HepG2 (cell line): ENCODE measurements around the gene C1orf198. TPM values are rescaled to one million over a fixed set of nuclear protein-coding genes. Genes with fewer than 3 reads are reported as not detected.

Experiments used
- ATAC-seq: fragments of 200-7000 bp; cut with Tn5 transposase; 3 replicates; pipeline ENCODE4 v1.9.1; 2020; ENCODE audit warnings: mild to moderate bottlenecking, moderate library complexity
- BruUV-seq: library from RNA; stranded (reverse); fragments of 400-500 nt; replicated peaks from 2 replicates; lab custom pipeline; 2021; lab: Mats Ljungman, UMichigan
- CTCF ChIA-PET: fragments of 300-600 bp; formaldehyde crosslinking; extraction: SDS; loops from one replicate; lab custom pipeline; 2021; ENCODE audit warnings: low total read pairs, inconsistent platforms, low intra/inter-chr PET ratio; lab: Yijun Ruan, JAX
- POLR2A ChIA-PET: fragments of 350-600 bp; sonication (Branson Sonifier 250); formaldehyde crosslinking; loops from one replicate; lab custom pipeline; 2020; ENCODE audit warnings: antibody characterized with exemption, inconsistent platforms; lab: Yijun Ruan, JAX
- DNase-seq: peaks from one replicate; pipeline ENCODE4 v3.0.0-alpha.2; 2015; ENCODE audit warnings: low spot score
- FAIRE-seq: peaks from 3 replicates; lab custom pipeline; 2011; peaks lifted over from hg19 to GRCh38; lab: Jason Lieb, UNC
- H2AFZ ChIP-seq: one replicate; pipeline ENCODE4 v1.6.1; 2011; ENCODE audit warnings: low read length, inconsistent platforms
- H3K27ac ChIP-seq: fragments of 300-600 bp; 3 replicates; pipeline ENCODE4 v1.8.0; 2011; ENCODE audit warnings: mixed run types, mild to moderate bottlenecking, mixed read lengths, low read length, inconsistent platforms; ENCODE audit not compliant: insufficient read depth; ENCODE audit errors: extremely low read length
- H3K27me3 ChIP-seq, 2 experiments: fragments of 200-600 bp in 1 of 2; 2 replicates in 1 of 2; 3 replicates in 1 of 2; pipeline versions ENCODE4 v1.6.0 to v1.8.0; 2011; ENCODE audit warnings: low read length in 2 of 2, mild to moderate bottlenecking in 2 of 2, moderate library complexity in 2 of 2, inconsistent platforms in 1 of 2; ENCODE audit not compliant: insufficient read depth in 2 of 2, control insufficient read depth in 1 of 2
- H3K36me3 ChIP-seq, 2 experiments: fragments of 200-600 bp in 1 of 2; replicated peaks in 1 of 2; 2 replicates in 1 of 2; 3 replicates in 1 of 2; pipeline versions ENCODE4 v1.5.1 to v1.8.0; 2011; ENCODE audit warnings: low read length in 2 of 2, inconsistent platforms in 1 of 2; ENCODE audit not compliant: insufficient read depth in 2 of 2, control insufficient read depth in 1 of 2
- H3K4me1 ChIP-seq: 2 replicates; pipeline ENCODE4 v1.5.1; 2012; ENCODE audit warnings: low read length, inconsistent platforms; ENCODE audit not compliant: insufficient read depth
- H3K4me2 ChIP-seq: 2 replicates; pipeline ENCODE4 v1.6.0; 2011; ENCODE audit warnings: low read depth, low read length, inconsistent platforms
- H3K4me3 ChIP-seq, 3 experiments: fragments of 200-600 bp in 1 of 3; sonication (generic), shearing (Covaris generic) in 1 of 3; replicated peaks in 1 of 3; 2 replicates each; pipeline ENCODE4 v1.5.1; 2011 to 2016; ENCODE audit warnings: low read length in 3 of 3, inconsistent platforms in 2 of 3, low read depth in 2 of 3, mild to moderate bottlenecking in 2 of 3, control low read depth in 1 of 3, mixed read lengths in 1 of 3; ENCODE audit not compliant: insufficient read depth in 1 of 3
- H3K79me2 ChIP-seq: one replicate; pipeline ENCODE4 v1.6.1; 2011; ENCODE audit warnings: low read length, inconsistent platforms; ENCODE audit not compliant: insufficient read depth
- H3K9ac ChIP-seq: 2 replicates; pipeline ENCODE4 v1.6.0; 2011; ENCODE audit warnings: mild to moderate bottlenecking, low read depth, low read length, inconsistent platforms; ENCODE audit not compliant: insufficient read depth
- H3K9me3 ChIP-seq: 2 replicates; pipeline ENCODE4 v1.5.1; 2012; ENCODE audit warnings: mild to moderate bottlenecking, low read length
- H4K20me1 ChIP-seq: 2 replicates; pipeline ENCODE4 v1.6.0; 2011; ENCODE audit warnings: inconsistent platforms, mild to moderate bottlenecking, low read length, moderate library complexity; ENCODE audit not compliant: insufficient read depth
- PHB2 ChIP-seq: fragments of 450-650 bp; IDR thresholded peaks from 2 replicates; pipeline ENCODE4 v1.6.1; 2018; ENCODE audit not compliant: partially characterized antibody
- ZNF816 ChIP-seq: sonication (generic); formaldehyde crosslinking; IDR thresholded peaks from 2 replicates; pipeline ENCODE4 v1.8.0; 2022; ENCODE audit warnings: missing genetic modification reagents, mild to moderate bottlenecking, borderline replicate concordance
- WGBS: methylation state at CpG from one replicate; pipeline ENCODE4 v1.1.6; 2017; ENCODE audit warnings: low lambda C conversion rate; 5-methylcytosine and 5-hydroxymethylcytosine counted together
- in situ Hi-C: cut with HindIII; loops from 2 replicates; pipeline ENCODE4 v1.10.0; 2017; ENCODE audit warnings: low pct_unique_long_range_greater_than_20kb; ENCODE audit not compliant: extremely low pct_ligation_motif_present
- intact Hi-C: fragments of 100-400 bp; cut with micrococcal nuclease; formaldehyde crosslinking; loops from one replicate; pipeline ENCODE4 v1.10.0; 2022; ENCODE audit not compliant: unreplicated experiment
- polyA plus RNA-seq, 8 experiments: library from polyadenylated mRNA; depleted of rRNA in 3 of 8; stranded (reverse) in 7 of 8; unstranded in 1 of 8; fragments of >200 nt; fragmentation: Illumina TruSeq in 4 of 8; extraction: Trizol in 4 of 8; gene quantifications; 2 replicates each; pipeline versions ENCODE4 v1.2.1 to v1.2.3, GENCODE V29; 2011 to 2016; ENCODE audit warnings: low read depth in 4 of 8, missing spikeins in 1 of 8, mixed read lengths in 1 of 8; ENCODE audit not compliant: insufficient read depth in 1 of 8
- total RNA-seq, 5 experiments: library from RNA; depleted of rRNA; stranded (reverse); fragments of >200 nt; fragmentation: Illumina TruSeq; extraction: Trizol; gene quantifications; 2 replicates each; pipeline ENCODE4 v1.2.3, GENCODE V29; 2016; ENCODE audit warnings: low read depth in 1 of 5
- TF ChIP-seq, protein P1 (sequence below): sonication (generic); formaldehyde crosslinking; IDR thresholded peaks from 2 replicates; pipeline ENCODE4 v1.4.0; 2020; ENCODE audit warnings: missing genetic modification reagents
- TF ChIP-seq, protein P2 (sequence below): sonication (generic); formaldehyde crosslinking; IDR thresholded peaks from 2 replicates; pipeline ENCODE4 v1.5.0; 2020; ENCODE audit warnings: missing genetic modification reagents
- TF ChIP-seq, protein P3 (sequence below): sonication (generic); formaldehyde crosslinking; IDR thresholded peaks from 2 replicates; pipeline ENCODE4 v1.4.0; 2020; ENCODE audit warnings: missing genetic modification reagents, low read depth, mild to moderate bottlenecking, borderline replicate concordance
- TF ChIP-seq, protein P4 (sequence below): sonication (generic); formaldehyde crosslinking; IDR thresholded peaks from 2 replicates; pipeline ENCODE4 v1.5.1; 2020; ENCODE audit warnings: mild to moderate bottlenecking, missing genetic modification reagents, moderate library complexity
- TF ChIP-seq, protein P5 (sequence below): sonication (generic); formaldehyde crosslinking; IDR thresholded peaks from 2 replicates; pipeline ENCODE4 v1.4.0; 2020; ENCODE audit warnings: mild to moderate bottlenecking, low read depth, missing genetic modification reagents

Gene C1orf198
- total and polyA plus RNA-seq, 2 of the 13 experiments (the other 11 are each of a cell fraction or from before 2014, with no cell fraction given): 12.7 to 13.4 TPM

DNA sequence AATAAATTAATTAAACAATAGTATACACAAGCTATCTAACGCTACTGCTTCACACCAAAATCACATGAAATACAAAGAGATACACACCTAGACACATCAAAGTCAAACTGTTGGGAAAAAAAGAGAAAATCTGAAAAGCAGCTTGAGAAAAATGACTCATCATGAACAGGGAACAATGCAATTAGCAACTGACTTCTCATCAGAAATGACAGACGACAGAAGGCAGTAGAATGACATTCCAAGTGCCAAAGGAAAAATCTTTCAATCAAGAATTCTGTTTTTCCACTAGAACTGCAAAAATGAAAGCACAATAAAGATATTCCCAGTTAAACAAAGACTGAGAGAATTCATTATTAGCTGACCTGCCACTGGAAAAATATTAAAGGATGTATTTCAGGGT lies 63.9 kb downstream of the C1orf198 start:
- Histone ChIP-seq H4K20me1 (no peaks in the 10 kb centered on the region), H3K9ac (no peak overlapping the region), H3K4me2 (no peak overlapping the region), H3K36me3 (no peaks in the 10 kb centered on the region), H3K79me2 (no peaks in the 10 kb centered on the region), H3K27ac (no peak overlapping the region)
- TF ChIP-seq, protein P1, sequence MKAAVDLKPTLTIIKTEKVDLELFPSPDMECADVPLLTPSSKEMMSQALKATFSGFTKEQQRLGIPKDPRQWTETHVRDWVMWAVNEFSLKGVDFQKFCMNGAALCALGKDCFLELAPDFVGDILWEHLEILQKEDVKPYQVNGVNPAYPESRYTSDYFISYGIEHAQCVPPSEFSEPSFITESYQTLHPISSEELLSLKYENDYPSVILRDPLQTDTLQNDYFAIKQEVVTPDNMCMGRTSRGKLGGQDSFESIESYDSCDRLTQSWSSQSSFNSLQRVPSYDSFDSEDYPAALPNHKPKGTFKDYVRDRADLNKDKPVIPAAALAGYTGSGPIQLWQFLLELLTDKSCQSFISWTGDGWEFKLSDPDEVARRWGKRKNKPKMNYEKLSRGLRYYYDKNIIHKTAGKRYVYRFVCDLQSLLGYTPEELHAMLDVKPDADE: no peak
- TF ChIP-seq ZNF816 (CRISPR knock-in tag): no peak
- TF ChIP-seq, protein P2, sequence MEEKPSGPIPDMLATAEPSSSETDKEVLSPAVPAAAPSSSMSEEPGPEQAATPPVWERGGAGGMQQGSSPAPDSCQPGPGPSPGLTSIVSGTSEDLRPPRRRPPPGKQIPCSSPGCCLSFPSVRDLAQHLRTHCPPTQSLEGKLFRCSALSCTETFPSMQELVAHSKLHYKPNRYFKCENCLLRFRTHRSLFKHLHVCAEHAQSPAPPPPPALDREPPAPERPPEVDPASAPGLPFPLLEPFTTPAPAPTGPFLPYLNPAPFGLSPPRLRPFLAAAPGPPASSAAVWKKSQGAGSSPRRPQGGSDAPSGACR (CRISPR knock-in tag): no peak
- TF ChIP-seq, protein P3, sequence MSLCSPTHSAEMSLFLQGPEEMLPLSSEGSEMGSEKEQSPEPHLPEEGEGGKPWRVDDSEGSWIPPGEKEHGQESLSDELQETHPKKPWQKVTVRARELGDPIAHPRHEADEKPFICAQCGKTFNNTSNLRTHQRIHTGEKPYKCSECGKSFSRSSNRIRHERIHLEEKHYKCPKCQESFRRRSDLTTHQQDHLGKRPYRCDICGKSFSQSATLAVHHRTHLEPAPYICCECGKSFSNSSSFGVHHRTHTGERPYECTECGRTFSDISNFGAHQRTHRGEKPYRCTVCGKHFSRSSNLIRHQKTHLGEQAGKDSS (CRISPR knock-in tag): no peak
- TF ChIP-seq, protein P4, sequence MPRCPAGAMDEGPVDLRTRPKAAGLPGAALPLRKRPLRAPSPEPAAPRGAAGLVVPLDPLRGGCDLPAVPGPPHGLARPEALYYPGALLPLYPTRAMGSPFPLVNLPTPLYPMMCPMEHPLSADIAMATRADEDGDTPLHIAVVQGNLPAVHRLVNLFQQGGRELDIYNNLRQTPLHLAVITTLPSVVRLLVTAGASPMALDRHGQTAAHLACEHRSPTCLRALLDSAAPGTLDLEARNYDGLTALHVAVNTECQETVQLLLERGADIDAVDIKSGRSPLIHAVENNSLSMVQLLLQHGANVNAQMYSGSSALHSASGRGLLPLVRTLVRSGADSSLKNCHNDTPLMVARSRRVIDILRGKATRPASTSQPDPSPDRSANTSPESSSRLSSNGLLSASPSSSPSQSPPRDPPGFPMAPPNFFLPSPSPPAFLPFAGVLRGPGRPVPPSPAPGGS (CRISPR knock-in tag): no peak
- no peak for TF ChIP-seq PHB2
- TF ChIP-seq, protein P5, sequence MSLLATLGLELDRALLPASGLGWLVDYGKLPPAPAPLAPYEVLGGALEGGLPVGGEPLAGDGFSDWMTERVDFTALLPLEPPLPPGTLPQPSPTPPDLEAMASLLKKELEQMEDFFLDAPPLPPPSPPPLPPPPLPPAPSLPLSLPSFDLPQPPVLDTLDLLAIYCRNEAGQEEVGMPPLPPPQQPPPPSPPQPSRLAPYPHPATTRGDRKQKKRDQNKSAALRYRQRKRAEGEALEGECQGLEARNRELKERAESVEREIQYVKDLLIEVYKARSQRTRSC (CRISPR knock-in tag): no peak
- TF ChIP-seq, all 625 proteins: peak for 0
- intact Hi-C loops: no loop called here
- WGBS: 44% methylated on average over 2 of the region's 2 CpGs
- no peaks in the 10 kb centered on the region for H3K4me1 ChIP-seq
- ATAC-seq (no peak), DNase-seq (no peak), FAIRE-seq (no peak)
- H3K4me3 ChIP-seq: no peak overlapping the region
- BruUV-seq: no TSS peak
- H3K9me3 ChIP-seq: no peaks in the 10 kb centered on the region
- ChIA-PET POLR2A (no interaction called here), CTCF (no interaction called here)
- in situ Hi-C loops: no loop called here
- peaks cover 0 to 8% of the 10 kb centered on the region in 2 experiments; a peak in 3 of 5 replicates for H3K27me3 ChIP-seq
- no peak overlapping the region for H2AFZ ChIP-seq
